Panc1 (cell line): Measurements from ENCODE around the gene RPH3AL. TPM values are rescaled to one million over a fixed set of nuclear protein-coding genes. Genes with fewer than 3 reads are reported as not detected.

Source experiments
- ATAC-seq: fragments of 200-7000 bp; cut with Tn5 transposase; 2 replicates; pipeline ENCODE4 v1.9.1; 2020; ENCODE audit warnings: mild to moderate bottlenecking, moderate library complexity
- BruUV-seq: library from RNA; stranded (reverse); fragments of 400-500 nt; replicated peaks from 2 replicates; lab custom pipeline; 2021; lab: Mats Ljungman, UMichigan
- CTCF ChIA-PET: fragments of 300-600 bp; sonication (Branson Sonifier 250); formaldehyde crosslinking; loops from one replicate; lab custom pipeline; 2022; ENCODE audit warnings: antibody characterized with exemption; lab: Charles Lee
- POLR2A ChIA-PET: fragments of 300-600 bp; sonication (Branson Sonifier 250); formaldehyde crosslinking; loops from one replicate; lab custom pipeline; 2022; ENCODE audit warnings: antibody characterized with exemption; lab: Charles Lee
- DNase-seq: peaks from one replicate; pipeline ENCODE4 v3.0.0-alpha.2; 2010; ENCODE audit warnings: low read depth, low spot score
- H3K27ac ChIP-seq: 2 replicates; pipeline ENCODE4 v1.5.1; 2011; ENCODE audit warnings: mild to moderate bottlenecking, low read length, inconsistent platforms
- H3K27me3 ChIP-seq: fragments of 200-500 bp; sonication (Bioruptor generic); 2 replicates; pipeline ENCODE4 v1.6.0; 2014; ENCODE audit warnings: low read length, inconsistent platforms; ENCODE audit not compliant: control insufficient read depth, insufficient read depth
- H3K36me3 ChIP-seq: fragments of 200-500 bp; sonication (Bioruptor generic); 2 replicates; pipeline ENCODE4 v1.5.1; 2014; ENCODE audit warnings: inconsistent platforms, mild to moderate bottlenecking, low read length, moderate library complexity; ENCODE audit not compliant: control insufficient read depth, insufficient read depth
- H3K4me1 ChIP-seq: 2 replicates; pipeline ENCODE4 v1.5.1; 2011; ENCODE audit warnings: inconsistent platforms, mild to moderate bottlenecking, low read length, moderate library complexity; ENCODE audit not compliant: control insufficient read depth, insufficient read depth
- H3K4me3 ChIP-seq, 2 experiments: 2 replicates each; pipeline ENCODE4 v1.5.1; 2011 to 2012; ENCODE audit warnings: low read depth in 2 of 2, low read length in 2 of 2, mild to moderate bottlenecking in 2 of 2, inconsistent platforms in 1 of 2, moderate library complexity in 1 of 2
- H3K9me3 ChIP-seq: fragments of 200-500 bp; sonication (Bioruptor generic); 2 replicates; pipeline ENCODE4 v1.5.1; 2014; ENCODE audit warnings: low read depth, mild to moderate bottlenecking, inconsistent platforms, low read length, moderate library complexity; ENCODE audit not compliant: control insufficient read depth, insufficient read depth
- POLR2AphosphoS5 ChIP-seq: IDR thresholded peaks from 2 replicates; pipeline ENCODE4 v1.6.1; 2012; ENCODE audit warnings: mild to moderate bottlenecking, low read depth, low read length, moderate library complexity
- SIN3A ChIP-seq: IDR thresholded peaks from 2 replicates; pipeline ENCODE4 v1.6.1; 2012; ENCODE audit warnings: low read depth, mild to moderate bottlenecking, low read length, moderate library complexity, borderline replicate concordance; ENCODE audit not compliant: insufficient read depth
- TCF7L2 ChIP-seq: IDR thresholded peaks from 2 replicates; pipeline ENCODE4 v1.6.1; 2011; ENCODE audit warnings: mild to moderate bottlenecking, low read depth, low read length, inconsistent platforms
- in situ Hi-C: cut with HindIII; loops from 2 replicates; pipeline ENCODE4 v1.10.0; 2016; ENCODE audit warnings: low sequenced_read_pairs, low pct_unique_long_range_greater_than_20kb
- intact Hi-C: fragments of 100-400 bp; cut with micrococcal nuclease; formaldehyde crosslinking; loops from one replicate; pipeline ENCODE4 v1.10.0; 2022; ENCODE audit not compliant: unreplicated experiment
- total RNA-seq: library from RNA; stranded (reverse); gene quantifications from one replicate; pipeline ENCODE4 v1.2.1, GENCODE V29; 2021; ENCODE audit not compliant: unreplicated experiment
- TF ChIP-seq, protein P1 (sequence below): fragments of 450-650 bp; IDR thresholded peaks from 2 replicates; pipeline ENCODE4 v1.5.1; 2017; ENCODE audit warnings: mild to moderate bottlenecking
- TF ChIP-seq, protein P2 (sequence below), 2 experiments: IDR thresholded peaks; 2 replicates each; pipeline ENCODE4 v1.6.1; 2011 to 2012; ENCODE audit warnings: low read depth in 2 of 2, control low read depth in 1 of 2, low read length in 1 of 2, mild to moderate bottlenecking in 1 of 2, moderate library complexity in 1 of 2; ENCODE audit not compliant: insufficient read depth in 1 of 2

The RPH3AL gene
- total RNA-seq, 1 experiment from 2014 or later: 2.2 TPM

DNA sequence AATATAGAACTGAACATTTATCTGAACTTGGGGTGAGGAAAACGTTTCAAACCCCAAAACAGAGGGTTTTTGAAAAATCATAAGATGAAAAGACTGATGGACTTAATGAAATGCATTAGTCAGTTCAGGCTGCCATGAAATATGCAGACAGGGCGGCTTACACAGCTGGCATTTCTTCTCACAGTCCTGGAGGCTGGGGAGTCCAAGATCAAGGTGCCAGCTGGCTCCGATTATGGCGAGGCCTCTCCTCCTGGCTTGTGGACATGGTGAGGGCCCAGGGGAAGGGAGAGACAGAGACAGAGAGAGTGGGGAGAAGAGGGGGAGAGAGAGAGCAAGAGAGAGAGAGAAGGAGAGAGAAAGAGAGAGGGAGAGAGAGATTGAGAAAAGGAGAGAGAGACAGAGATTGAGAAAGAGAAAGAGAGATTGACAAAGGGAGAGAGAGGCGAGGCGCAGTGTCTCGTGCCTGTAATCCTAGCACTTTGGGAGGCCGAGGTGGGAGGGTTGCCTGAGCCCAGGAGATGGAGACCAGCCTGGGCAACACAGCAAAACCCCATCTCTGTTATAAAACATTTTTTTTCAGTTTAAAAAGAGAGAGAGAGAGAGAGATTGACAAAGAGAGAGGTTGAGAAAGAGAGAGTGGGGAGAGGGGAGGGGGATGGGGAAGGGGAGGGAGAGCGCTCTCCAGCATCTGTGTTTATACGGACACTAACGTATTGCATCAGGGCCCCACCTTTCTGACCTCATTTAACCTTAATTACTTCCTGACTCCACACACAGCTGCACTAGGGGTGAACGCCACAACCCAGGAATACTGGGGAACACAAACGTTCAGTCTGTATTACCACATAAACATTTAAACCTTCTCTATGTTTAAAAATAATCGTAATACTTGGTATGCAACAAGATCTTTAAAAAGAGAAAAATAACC lies 24.6 kb upstream of the RPH3AL start:
- no peak for ATAC-seq
- DNase-seq: no peak
- no TSS peak for BruUV-seq

DNA sequence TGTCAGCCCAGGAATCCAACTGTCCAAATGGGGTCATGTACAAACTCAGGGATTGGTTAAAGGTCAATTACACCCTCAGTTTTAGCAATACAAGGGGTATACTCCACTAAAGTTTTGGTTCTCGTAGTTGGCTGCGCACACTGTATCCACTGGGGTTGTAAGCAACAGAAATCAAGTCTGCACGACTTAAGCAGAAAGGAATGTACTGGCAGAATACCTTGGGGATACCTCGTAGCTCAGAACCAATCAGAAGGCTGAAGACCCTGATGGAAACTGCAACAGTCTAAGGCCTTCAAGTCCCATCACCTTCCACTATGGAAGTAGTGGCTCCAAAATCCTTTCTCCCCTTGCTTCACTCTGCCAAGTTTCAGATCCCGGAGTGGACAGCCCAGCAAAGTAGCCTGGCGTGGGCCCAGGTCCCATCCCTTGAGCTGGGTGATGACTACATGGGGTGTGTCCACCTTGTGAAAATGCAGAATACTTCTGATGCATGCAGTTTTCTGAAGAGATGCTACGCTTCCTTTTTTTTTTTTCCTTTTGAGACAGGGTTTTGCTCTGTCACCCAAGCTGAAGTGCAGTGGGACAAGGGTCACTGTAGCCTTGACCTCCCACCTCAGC lies 21.1 kb upstream of the RPH3AL start:
- POLR2A ChIA-PET: no interaction called here
- no TSS peak for BruUV-seq
- CTCF ChIA-PET: no interaction called here

More for the DNA sequence above, 24.6 kb upstream of the RPH3AL start:
- ChIA-PET CTCF (no interaction called here), POLR2A (no interaction called here)
- Histone ChIP-seq H3K4me1 (no peaks in the 10 kb centered on the region), H3K4me3 (no peak overlapping the region), H3K27ac (no peak overlapping the region), H3K36me3 (no peaks in the 10 kb centered on the region), H3K9me3 (no peaks in the 10 kb centered on the region), H3K27me3 (no peaks in the 10 kb centered on the region)
- intact Hi-C loops (no loop called here), in situ Hi-C loops (no loop called here)
- no peak for TF ChIP-seq POLR2AphosphoS5
- TF ChIP-seq, protein P1, sequence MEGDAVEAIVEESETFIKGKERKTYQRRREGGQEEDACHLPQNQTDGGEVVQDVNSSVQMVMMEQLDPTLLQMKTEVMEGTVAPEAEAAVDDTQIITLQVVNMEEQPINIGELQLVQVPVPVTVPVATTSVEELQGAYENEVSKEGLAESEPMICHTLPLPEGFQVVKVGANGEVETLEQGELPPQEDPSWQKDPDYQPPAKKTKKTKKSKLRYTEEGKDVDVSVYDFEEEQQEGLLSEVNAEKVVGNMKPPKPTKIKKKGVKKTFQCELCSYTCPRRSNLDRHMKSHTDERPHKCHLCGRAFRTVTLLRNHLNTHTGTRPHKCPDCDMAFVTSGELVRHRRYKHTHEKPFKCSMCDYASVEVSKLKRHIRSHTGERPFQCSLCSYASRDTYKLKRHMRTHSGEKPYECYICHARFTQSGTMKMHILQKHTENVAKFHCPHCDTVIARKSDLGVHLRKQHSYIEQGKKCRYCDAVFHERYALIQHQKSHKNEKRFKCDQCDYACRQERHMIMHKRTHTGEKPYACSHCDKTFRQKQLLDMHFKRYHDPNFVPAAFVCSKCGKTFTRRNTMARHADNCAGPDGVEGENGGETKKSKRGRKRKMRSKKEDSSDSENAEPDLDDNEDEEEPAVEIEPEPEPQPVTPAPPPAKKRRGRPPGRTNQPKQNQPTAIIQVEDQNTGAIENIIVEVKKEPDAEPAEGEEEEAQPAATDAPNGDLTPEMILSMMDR: no peak
- no peak for TF ChIP-seq TCF7L2
- TF ChIP-seq, protein P2, sequence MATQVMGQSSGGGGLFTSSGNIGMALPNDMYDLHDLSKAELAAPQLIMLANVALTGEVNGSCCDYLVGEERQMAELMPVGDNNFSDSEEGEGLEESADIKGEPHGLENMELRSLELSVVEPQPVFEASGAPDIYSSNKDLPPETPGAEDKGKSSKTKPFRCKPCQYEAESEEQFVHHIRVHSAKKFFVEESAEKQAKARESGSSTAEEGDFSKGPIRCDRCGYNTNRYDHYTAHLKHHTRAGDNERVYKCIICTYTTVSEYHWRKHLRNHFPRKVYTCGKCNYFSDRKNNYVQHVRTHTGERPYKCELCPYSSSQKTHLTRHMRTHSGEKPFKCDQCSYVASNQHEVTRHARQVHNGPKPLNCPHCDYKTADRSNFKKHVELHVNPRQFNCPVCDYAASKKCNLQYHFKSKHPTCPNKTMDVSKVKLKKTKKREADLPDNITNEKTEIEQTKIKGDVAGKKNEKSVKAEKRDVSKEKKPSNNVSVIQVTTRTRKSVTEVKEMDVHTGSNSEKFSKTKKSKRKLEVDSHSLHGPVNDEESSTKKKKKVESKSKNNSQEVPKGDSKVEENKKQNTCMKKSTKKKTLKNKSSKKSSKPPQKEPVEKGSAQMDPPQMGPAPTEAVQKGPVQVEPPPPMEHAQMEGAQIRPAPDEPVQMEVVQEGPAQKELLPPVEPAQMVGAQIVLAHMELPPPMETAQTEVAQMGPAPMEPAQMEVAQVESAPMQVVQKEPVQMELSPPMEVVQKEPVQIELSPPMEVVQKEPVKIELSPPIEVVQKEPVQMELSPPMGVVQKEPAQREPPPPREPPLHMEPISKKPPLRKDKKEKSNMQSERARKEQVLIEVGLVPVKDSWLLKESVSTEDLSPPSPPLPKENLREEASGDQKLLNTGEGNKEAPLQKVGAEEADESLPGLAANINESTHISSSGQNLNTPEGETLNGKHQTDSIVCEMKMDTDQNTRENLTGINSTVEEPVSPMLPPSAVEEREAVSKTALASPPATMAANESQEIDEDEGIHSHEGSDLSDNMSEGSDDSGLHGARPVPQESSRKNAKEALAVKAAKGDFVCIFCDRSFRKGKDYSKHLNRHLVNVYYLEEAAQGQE (IDR thresholded peaks at IDR 0.05; ENCODE audit: insufficient read depth in 1 of 2, low read depth in 2 of 2, low read length in 1 of 2): no peak
- no peak for TF ChIP-seq SIN3A

More for the DNA sequence above, 21.1 kb upstream of the RPH3AL start:
- Histone ChIP-seq H3K36me3 (no peaks in the 10 kb centered on the region), H3K9me3 (no peaks in the 10 kb centered on the region), H3K4me3 (no peak overlapping the region), H3K4me1 (no peaks in the 10 kb centered on the region), H3K27me3 (no peaks in the 10 kb centered on the region), H3K27ac (no peak overlapping the region)
- DNase-seq (no peak), ATAC-seq (no peak)
- intact Hi-C loops: no loop called here
- no peak for TF ChIP-seq SIN3A
- TF ChIP-seq TCF7L2: no peak
- TF ChIP-seq POLR2AphosphoS5: no peak
- TF ChIP-seq, protein P1: no peak
- TF ChIP-seq, protein P2 (IDR thresholded peaks at IDR 0.05; ENCODE audit: insufficient read depth in 1 of 2, low read depth in 2 of 2, low read length in 1 of 2): no peak
- in situ Hi-C loops: no loop called here
